Measurements from ENCODE around the gene RALGDS. TPM values are rescaled to one million over a fixed set of nuclear protein-coding genes. Genes with fewer than 3 reads are reported as not detected.

Gene RALGDS
- total and polyA plus RNA-seq, 2 of the 4 experiments (the other 2 are of a cell fraction) = 13.1 to 36.9 TPM

DNA sequence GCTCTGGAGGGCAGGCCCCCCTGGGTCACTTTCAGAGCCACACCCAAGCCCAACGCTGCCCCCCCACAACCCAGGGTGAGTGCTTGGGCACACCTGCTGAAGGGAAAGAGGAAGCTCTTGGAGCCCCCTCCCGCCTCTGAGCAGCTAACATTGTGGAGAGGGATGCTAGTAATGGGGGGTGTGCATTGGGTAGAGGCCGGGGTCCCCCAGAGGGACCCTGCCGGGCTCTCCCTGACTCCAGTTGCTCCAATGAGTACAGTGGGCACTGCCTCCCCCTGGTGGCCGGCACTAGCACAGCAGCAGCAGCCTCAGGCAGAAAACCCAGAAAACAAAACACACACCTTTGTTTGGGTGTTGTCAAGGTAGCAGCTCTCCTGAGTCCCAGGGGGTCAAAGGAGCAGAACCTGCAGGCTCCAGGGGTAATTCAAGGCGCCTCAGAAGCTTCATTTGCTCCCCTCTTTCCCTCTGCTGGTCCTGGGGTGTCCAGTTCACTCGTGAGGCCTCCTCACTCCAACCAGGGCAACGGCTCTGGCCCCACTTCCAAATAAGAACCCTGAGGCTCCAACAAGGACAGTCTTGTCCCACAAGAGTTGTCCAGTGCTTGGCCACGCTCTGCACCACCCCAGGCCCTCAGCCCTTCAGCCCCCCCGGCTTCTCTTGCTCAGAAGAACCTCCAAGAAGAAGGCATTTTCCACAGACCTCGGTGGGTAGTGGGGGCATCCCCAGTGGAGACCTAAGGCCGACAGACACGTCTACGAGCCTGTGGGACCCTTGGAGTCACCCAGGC, 26.6 kb upstream of the RALGDS start (continued):
- TF ChIP-seq, protein P1, sequence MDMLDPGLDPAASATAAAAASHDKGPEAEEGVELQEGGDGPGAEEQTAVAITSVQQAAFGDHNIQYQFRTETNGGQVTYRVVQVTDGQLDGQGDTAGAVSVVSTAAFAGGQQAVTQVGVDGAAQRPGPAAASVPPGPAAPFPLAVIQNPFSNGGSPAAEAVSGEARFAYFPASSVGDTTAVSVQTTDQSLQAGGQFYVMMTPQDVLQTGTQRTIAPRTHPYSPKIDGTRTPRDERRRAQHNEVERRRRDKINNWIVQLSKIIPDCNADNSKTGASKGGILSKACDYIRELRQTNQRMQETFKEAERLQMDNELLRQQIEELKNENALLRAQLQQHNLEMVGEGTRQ (IDR thresholded peaks at IDR 0.05; ENCODE audit: low read depth, low read length) = no peak
- TF ChIP-seq, protein P2, sequence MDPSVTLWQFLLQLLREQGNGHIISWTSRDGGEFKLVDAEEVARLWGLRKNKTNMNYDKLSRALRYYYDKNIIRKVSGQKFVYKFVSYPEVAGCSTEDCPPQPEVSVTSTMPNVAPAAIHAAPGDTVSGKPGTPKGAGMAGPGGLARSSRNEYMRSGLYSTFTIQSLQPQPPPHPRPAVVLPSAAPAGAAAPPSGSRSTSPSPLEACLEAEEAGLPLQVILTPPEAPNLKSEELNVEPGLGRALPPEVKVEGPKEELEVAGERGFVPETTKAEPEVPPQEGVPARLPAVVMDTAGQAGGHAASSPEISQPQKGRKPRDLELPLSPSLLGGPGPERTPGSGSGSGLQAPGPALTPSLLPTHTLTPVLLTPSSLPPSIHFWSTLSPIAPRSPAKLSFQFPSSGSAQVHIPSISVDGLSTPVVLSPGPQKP (IDR thresholded peaks at IDR 0.05; ENCODE audit: borderline replicate concordance, low read depth, low read length) = no peak
- no peak for TF ChIP-seq MXI1 (IDR thresholded peaks at IDR 0.05; ENCODE audit: borderline replicate concordance, low read depth, low read length)
- peak; percentile 79 for TF ChIP-seq RAD21 (IDR thresholded peaks at IDR 0.05; ENCODE audit: low read length)
- no peak for TF ChIP-seq NFE2L2 (IDR thresholded peaks at IDR 0.05; ENCODE audit: low read depth, low read length)

All from IMR-90 (cell line).